ENCODE results near the gene MRPL32.

Gene MRPL32

GRCh38 chr7:42972699-42973500, 40.7 kb downstream of the MRPL32 start:
- peak; percentile 100 for DNase-seq

GRCh38 chr7:42976371-42976770, 44.2 kb downstream of the MRPL32 start:
- DNase-seq: no peak

GRCh38 chr7:42978496-42978895, 46.3 kb downstream of the MRPL32 start:
- DNase-seq: no peak

- DNase-seq: no peak
These were observed 47.9 kb downstream of the MRPL32 start for GRCh38 chr7:42980084-42980483.

GRCh38 chr7:42980514-42980913, 48.3 kb downstream of the MRPL32 start:
- DNase-seq: no peak

- peak; percentile 30 for DNase-seq
These were observed 49.4 kb downstream of the MRPL32 start for GRCh38 chr7:42981601-42982000.

GRCh38 chr7:42982604-42983115, 50.5 kb downstream of the MRPL32 start:
- DNase-seq: no peak

- DNase-seq: no peak
These were observed 52.0 kb downstream of the MRPL32 start for GRCh38 chr7:42984137-42984536.

- no peak for DNase-seq
These were observed 54.0 kb downstream of the MRPL32 start for GRCh38 chr7:42986213-42986612.

- no peak for DNase-seq
These were observed 54.6 kb downstream of the MRPL32 start for GRCh38 chr7:42986781-42987248.

Measured in fibroblast of upper back skin (primary cell).